Dermis microvascular lymphatic vessel endothelial cell (primary cell): ENCODE data around the gene PRDM16. TPM values are rescaled to one million over a fixed set of nuclear protein-coding genes. Genes with fewer than 3 reads are reported as not detected.

Source experiments
- DNase-seq, 2 donors: peaks; one replicate each; pipeline versions ENCODE4 v3.0.0 to v3.0.0-alpha.2; 2010; ENCODE audit warnings: low read depth in 2 of 2
- total RNA-seq: library from RNA; depleted of rRNA; stranded (reverse); fragments of >200 nt; gene quantifications from 2 replicates; pipeline ENCODE4 v1.2.1, GENCODE V29; 2014

PRDM16 gene
- total RNA-seq, 1 donor from 2014 or later: not detected

- DNase-seq: no peak
Measured at GRCh38 chr1:3459051-3459908, 390.3 kb downstream of the PRDM16 start.

- DNase-seq: no peak
Measured at GRCh38 chr1:3459940-3460671, 391.1 kb downstream of the PRDM16 start.

GRCh38 chr1:3460672-3461131 is 391.7 kb downstream of the PRDM16 start:
- DNase-seq: peak; percentile 51

- DNase-seq: no peak
Measured at GRCh38 chr1:3461238-3461933, 392.4 kb downstream of the PRDM16 start.

GRCh38 chr1:3461934-3462275 is 392.9 kb downstream of the PRDM16 start:
- DNase-seq: no peak

- no peak for DNase-seq
Measured at GRCh38 chr1:3462356-3463012, 393.5 kb downstream of the PRDM16 start.

GRCh38 chr1:3463013-3463385 is 394.0 kb downstream of the PRDM16 start:
- no peak for DNase-seq

- DNase-seq: no peak
Measured at GRCh38 chr1:3463408-3463863, 394.4 kb downstream of the PRDM16 start.

- no peak for DNase-seq
Measured at GRCh38 chr1:3463891-3464648, 395.1 kb downstream of the PRDM16 start.

GRCh38 chr1:3464649-3465025 is 395.6 kb downstream of the PRDM16 start:
- no peak for DNase-seq

GRCh38 chr1:3465091-3465934 is 396.3 kb downstream of the PRDM16 start:
- no peak for DNase-seq

- DNase-seq: no peak
Measured at GRCh38 chr1:3465935-3466321, 396.9 kb downstream of the PRDM16 start.

GRCh38 chr1:3466366-3467075 is 397.5 kb downstream of the PRDM16 start:
- DNase-seq: no peak

GRCh38 chr1:3467096-3468036 is 398.4 kb downstream of the PRDM16 start:
- no peak for DNase-seq

GRCh38 chr1:3468236-3469103 is 399.5 kb downstream of the PRDM16 start:
- DNase-seq: no peak

- DNase-seq: no peak
Measured at GRCh38 chr1:3469104-3469848, 400.3 kb downstream of the PRDM16 start.
